GM23248 (cell line): ENCODE measurements around the gene CDX1.

Experiments used
- EZH2 ChIP-seq: fragments of 200-600 bp; sonication (generic); IDR thresholded peaks from 2 replicates; pipeline ENCODE4 v1.6.1; 2018; ENCODE audit warnings: antibody characterized with exemption, mild to moderate bottlenecking; ENCODE audit not compliant: insufficient read depth, poor library complexity, severe bottlenecking
- EZH2phosphoT487 ChIP-seq: fragments of 200-600 bp; sonication (generic); IDR thresholded peaks from 2 replicates; pipeline ENCODE4 v1.6.1; 2018; ENCODE audit warnings: antibody characterized with exemption, moderate library complexity, mild to moderate bottlenecking, low read depth; ENCODE audit not compliant: insufficient read depth

GRCh38 chr5:150184990-150185912 lies 18.7 kb downstream of the CDX1 start:
- TF ChIP-seq EZH2 (no peak), EZH2phosphoT487 (no peak)
